ENCODE measurements around the gene OR52I1.
A peak's percentile ranks its signal among the peaks of the same experiment; 100 is the strongest.

Gene OR52I1, protein sequence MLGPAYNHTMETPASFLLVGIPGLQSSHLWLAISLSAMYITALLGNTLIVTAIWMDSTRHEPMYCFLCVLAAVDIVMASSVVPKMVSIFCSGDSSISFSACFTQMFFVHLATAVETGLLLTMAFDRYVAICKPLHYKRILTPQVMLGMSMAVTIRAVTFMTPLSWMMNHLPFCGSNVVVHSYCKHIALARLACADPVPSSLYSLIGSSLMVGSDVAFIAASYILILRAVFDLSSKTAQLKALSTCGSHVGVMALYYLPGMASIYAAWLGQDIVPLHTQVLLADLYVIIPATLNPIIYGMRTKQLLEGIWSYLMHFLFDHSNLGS

DNA sequence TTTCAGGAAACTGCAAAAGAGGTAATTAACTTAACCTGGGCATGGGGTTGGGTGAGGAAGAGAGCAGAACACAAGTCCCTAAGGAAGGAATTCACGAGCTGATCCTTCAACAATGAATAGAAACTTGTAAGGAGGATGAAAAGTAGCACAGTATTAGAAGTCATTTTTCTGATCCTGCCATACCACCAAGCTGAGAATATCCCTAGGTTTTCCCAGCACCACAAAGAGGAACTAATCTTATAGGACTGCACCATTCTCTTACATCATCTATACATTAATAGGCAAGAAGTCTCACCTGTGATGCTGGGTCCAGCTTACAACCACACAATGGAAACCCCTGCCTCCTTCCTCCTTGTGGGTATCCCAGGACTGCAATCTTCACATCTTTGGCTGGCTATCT is at the start of gene OR52I1:
Gene OR52I1 (plus strand): TSS at position 301 of the 400 bp plus-strand sequence. CDS start 0 bp downstream, at position 301.
- DNase-seq = no peak

DNA sequence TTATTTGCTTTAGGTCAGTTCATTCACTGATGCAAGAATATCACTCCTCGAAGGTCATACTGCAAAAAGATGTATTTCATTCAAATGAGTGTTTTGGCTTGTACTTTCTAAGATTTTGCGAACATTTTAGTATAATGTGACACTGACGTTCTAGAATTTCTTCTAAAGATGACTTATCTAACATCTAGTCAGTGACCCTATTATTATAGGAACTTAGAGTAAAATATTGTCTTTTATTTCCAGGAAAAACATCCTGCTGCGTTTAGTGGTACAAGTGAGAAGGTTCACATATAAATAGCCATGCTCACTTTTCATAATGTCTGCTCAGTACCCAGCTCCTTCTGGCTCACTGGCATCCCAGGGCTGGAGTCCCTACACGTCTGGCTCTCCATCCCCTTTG is 48.9 kb upstream of the OR52I1 start, which contains the start of gene OR52M1:
Gene OR52M1 (plus strand): TSS at position 301 of the 400 bp plus-strand sequence. CDS start 0 bp downstream, at position 301.
- no peak for DNase-seq

DNA sequence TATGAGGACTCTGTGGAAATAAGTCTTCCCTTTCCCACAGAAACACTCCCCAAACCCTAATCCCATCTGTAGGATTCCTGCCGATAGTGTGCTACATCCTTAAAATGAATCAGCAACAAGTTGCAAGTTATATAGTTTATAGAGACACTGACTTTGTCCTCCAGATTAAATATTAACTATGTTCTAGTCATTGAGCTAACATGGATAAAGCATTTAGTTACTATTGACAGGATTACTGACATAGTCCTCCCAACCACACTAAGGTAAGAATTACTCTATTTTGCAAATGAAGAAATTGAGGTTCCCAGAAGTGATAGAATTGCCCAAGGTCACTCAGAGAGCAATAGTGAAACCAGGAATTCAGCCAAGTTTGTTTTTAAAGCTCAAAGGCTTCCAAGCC is 47.0 kb upstream of the OR52I1 start:
- no peak for DNase-seq

DNA sequence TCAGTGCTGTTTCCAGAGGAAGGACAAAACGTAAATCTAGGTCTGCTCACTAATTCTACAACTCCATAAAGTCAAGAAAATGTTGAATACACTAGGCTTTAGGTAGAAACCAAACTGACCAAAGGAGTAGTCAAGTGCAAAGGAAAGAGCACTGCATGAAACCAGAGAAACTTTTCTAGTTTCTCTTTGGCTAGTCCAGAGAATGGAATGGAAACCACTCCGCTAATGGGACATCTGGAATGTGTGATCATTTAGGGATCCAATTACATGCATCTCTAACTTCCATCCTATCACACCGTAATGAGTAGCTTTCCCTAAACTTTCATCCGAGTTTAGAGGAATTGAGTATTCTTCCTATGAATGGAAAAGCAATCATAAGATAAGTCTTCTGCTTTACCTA is 46.4 kb upstream of the OR52I1 start:
- no peak for DNase-seq

DNA sequence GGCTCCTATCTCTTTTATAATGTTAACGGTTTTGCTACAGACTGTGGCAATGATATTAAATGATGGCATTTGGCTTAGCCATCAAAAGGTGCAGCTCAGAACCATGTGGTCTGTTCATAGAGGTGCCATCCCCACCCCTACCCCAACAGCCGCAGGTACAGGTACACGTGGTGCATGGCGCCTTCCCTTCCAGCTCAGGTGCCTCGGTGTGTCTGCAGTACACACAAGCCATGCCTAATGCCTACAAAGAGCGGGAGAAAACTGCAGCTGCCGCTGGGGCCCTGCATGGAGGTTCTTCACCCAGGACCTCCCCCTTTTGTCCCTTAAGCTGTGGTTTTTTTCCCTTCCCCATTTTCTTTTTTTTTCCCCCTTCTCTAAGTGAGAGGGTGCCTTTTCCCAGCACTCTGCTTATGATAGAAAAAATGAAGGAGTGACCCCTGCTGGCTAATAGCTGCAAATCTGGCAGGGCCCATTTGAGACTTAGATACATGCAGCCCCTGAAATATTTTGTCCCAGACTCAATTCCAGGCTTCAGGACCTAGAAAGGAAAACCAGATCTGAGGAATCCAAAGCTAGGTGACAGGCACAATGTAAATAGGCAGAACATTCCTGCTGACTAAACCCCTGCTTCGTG is 42.4 kb upstream of the OR52I1 start:
- DNase-seq = no peak

DNA sequence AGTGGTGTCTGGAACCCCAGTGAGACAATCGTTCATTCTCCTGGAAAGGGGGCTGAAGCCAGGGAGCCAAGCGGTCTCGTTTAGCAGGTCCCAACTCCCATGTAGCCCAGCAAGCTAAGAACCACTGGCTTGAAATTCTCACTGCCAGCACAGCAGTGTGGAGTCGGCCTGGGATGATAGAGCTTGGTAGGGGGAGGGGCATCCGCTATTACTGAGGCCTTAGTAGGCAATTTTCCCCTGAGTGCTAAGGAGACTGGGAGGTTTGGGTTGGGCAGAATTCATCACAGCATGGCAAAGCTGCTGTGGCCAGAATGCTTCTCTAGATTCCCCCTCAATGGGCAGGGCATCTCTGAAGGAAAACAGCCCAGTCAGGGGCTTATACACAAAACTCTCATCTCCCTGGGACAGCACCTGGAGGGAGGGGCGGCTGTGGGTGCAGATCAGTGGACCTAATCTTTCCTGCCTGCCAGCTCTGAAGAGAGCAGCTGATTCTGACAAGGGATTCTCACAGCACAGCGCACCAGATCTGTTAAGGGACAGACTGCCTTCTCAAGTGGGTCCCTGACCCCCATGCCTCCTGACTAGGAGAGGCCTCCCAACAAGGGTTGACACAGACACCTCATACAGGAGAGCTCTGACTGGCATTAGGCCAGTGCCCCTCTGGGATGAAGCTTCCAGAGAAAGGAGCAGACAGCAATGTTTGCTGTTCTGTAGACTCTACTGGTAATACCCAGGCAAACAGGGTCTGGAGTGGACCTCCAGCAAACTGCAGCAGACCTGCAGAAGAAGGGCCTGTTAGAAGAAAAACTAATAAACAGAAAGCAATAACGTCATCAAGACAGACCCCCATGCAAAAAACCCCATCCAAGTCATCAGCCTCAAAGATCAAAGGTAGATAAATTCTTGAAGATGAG is 34.1 kb upstream of the OR52I1 start:
- DNase-seq = no peak

DNA sequence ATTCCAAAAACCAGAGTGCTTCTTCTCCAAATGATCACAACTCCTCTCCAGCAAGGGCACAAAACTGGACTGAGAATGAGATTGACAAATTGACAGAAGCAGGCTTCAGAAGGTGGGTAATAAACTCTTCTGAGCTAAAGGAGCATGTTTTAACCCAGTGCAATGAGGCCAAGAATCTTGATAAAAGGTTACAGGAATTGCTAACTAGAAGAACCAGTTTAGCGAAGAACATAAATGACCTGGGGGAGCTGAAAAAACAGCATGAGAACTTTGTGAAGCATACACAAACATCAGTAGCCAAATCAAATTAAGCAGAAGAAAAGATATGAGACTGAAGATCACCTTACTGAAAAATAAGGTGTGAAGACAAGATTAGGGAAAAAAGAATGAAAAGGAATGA is 33.4 kb upstream of the OR52I1 start:
- DNase-seq = no peak

DNA sequence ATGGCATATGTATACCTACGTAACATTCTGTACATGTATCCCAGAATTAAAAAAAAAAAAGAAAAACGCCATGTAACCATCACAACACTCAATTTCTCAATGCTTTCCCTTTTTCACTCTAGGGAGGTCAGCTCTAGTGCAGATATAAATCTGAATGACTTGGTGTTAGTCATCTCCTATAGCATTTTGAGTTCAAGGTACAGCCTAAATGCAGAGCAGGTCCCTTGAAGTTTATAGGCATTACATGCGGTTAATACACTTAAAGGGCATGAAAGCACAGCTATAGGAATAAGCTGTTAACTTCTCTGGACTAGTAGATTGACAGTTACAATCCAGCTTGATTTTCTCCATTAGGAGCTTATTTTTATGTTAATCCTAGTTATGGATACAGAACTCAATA is 28.5 kb upstream of the OR52I1 start:
- no peak for DNase-seq

DNA sequence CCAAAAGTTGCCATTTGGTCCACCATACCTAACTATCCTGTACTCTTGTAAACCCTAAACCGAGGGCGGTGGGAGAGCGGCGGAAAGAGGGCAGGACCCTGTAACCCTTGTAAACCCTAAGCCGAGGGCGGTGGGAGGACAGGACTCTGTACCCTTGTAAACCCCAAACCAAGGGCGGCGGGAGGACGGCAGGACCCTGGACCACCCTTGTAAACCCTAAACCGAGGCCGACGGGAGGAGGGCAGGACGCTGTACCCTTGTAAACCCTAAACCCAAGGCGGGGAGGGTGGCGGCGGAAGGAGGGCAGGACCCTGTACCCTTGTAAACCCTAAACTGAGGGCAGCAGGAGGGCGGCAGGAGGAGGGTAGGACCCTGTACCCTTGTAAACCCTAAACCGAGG is 24.8 kb upstream of the OR52I1 start:
- no peak for DNase-seq

DNA sequence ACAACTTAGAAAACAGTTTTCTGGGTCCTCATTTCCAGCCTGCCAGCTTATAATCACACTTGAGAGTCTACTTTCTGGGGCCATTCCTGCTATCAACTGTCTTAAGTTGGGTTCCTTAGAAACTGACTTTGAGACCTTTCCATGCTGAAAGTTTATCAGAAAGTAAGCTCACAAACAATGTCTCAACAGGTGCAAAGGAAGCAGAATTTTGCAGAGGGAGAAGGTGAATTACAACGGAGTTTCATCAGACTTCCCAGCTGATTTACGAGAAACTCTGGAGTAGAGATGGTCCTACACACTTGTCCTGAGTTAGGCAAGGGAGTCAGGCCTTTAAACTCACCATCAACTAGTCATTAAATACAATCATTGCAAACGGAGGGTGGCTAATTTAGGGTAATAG is 17.0 kb upstream of the OR52I1 start:
- no peak for DNase-seq

DNA sequence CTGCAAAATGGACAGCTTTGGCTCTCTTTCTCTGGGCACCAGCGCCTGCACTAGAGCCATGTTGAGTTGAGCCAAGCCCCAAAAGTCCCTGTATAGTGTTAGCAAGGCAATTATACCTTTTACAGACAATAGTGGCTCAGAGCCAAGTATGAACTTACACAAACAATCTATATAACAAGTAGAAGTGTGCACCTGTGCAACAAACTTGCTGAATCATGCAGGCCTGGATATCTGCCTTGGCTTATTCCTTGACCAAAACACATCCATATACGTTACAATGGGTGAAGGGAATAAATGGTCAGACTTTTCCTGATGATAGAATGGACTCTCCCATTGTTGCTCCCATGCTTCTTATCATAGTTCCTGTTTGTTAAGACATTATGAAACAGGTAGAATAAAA is 16.1 kb upstream of the OR52I1 start:
- peak; percentile 15 for DNase-seq

DNA sequence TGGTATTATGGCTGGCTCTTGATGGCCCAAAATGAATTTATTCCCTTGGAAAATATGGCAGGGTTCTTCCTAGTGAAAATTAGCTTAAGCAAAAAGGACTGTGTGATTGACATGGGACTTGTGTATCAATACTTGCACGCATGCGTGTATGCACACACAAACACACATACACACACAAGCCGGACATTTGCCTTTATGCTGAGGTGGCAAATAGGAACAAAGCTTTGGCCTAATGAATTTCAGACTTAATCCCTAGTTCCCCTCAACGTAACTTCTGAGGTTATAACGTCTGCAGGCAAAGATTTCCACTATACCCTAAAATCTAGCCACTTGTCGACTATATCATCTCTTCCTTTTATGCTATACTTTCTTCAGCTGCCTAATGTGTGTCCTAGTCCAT is 15.2 kb upstream of the OR52I1 start:
- no peak for DNase-seq

DNA sequence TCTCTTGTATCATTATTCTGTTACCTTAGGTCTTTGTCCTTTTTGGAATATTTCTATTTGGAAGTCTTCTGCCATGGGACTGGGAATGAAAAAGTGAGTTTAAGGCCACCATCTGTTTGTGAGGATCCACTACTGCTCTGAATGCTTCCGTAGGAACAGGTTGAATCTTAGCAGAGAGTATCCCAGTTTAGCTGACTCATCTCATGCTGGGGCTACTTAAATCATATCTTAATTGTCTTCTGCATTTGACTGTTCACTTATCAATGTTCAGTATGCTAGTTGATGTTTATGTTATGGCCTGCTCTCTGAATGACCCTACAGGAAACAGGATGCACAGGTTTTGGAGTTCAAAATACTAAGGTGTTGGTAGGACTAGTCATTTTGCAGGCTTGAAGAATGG is 13.7 kb upstream of the OR52I1 start:
- DNase-seq = no peak

DNA sequence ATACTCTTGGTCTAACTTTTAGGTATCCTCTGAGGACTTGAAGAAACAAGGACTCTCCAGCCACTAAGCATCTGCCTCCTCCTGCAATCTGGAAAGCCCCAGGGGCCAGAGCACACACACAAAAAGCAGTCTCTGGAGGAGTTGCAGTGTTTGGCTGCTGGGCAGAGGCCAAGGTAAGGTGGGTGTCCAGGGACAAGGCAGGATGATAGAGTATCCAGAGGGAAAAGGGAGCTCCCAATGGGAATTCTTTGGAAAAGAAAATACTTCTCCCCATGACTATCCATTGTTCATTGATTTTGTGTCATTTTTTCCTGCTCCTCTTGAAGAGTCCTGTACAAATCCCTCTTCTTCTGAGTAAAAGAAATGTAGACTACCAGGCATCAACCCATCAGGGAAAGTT is 12.4 kb upstream of the OR52I1 start, which contains the start of gene OR52I2:
Gene OR52I2 (plus strand): TSS at position 301 of the 400 bp plus-strand sequence.
- no peak for DNase-seq

DNA sequence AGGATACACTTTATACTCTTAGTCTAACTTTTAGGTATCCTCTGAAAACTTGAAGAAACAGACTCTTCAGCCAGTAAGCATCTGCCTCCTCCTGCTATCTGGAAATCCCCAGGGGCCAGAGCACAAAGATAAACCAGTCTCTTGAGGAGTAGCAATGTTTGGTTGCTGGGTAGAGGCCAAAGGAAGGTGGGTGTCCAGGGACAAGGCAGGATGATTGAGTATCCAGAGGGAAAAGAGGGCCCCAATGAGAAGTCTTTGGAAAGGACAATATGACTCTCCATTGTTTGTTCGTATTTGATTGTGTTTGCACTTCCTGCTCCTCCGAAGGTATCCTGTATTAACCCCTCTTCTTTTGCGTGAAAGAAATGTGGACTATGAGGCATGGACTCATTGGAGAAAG is 4.8 kb upstream of the OR52I1 start:
- DNase-seq = no peak

DNA sequence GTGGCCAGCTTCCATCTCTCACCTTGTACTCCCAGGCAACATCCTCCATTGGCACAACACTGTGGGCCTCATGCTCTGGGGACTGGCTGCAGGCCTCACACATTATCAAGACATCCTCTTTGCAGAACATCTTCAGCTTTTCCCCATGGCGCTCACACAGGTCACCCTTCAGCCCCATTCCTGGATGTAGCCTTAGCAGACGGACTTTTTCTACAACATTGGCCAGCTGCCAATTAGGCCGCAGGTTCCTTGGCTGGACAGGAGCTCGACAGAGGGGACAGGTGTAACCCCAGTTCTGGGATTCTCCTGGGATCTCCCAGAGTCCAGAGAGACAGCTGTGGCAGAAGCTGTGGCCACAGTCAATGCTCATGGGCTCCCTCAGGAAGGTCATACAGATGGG is 11.2 kb downstream of the OR52I1 start:
- DNase-seq = no peak

DNA sequence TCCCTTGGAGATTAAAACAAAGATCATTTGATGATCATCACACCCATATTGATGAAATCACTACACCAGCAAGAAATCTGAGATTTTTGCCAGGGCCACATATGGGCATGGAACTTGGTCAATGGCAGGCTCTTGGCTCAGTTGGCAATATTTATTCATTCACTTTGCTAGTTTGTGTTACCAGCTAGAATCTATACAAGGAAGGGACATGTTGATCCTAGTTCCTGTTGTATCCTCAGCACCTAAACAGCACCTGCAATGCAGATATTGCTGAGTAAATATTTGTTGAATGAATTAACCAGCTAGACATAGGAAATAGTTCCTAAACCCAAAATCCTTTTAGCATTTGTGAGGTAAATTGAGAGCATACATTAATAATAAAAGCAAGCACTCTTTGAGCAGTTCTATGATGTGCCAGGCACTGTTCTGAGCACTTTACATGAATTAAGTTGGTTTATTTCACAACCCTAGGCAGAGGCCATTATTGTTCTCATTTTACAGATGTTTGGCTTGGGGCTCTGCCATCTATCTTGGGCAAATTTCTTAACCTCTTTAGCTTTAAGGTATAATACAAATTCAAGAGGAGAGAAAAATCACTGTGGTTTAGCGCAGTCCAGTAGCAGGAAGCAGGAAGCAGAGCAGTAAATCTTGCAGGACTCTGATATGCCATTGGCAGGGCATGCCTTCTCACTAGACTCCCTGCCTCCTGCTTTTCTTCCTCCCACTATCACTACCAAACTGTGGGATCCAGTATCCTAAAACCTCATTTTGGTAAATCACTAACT is 12.6 kb downstream of the OR52I1 start:
- peak; percentile 15 for DNase-seq

DNA sequence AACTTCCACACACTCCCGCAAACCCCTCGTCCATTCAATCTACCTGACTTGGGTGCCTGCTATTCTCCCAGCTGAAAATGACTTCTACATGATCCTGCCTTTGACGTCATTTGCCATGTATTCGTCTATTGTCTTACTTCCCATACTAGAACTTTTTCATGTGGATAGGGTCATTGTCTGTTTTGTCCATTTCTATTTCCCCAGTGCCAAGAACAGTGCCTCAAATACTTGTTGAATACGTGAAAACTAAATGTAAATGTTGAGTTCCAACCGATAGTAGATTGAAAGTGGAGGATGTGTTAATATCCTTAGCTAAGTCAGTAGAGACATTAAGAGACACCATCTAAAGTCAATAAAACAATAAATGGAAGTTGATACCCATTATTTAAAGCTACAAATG is 13.3 kb downstream of the OR52I1 start:
- no peak for DNase-seq

DNA sequence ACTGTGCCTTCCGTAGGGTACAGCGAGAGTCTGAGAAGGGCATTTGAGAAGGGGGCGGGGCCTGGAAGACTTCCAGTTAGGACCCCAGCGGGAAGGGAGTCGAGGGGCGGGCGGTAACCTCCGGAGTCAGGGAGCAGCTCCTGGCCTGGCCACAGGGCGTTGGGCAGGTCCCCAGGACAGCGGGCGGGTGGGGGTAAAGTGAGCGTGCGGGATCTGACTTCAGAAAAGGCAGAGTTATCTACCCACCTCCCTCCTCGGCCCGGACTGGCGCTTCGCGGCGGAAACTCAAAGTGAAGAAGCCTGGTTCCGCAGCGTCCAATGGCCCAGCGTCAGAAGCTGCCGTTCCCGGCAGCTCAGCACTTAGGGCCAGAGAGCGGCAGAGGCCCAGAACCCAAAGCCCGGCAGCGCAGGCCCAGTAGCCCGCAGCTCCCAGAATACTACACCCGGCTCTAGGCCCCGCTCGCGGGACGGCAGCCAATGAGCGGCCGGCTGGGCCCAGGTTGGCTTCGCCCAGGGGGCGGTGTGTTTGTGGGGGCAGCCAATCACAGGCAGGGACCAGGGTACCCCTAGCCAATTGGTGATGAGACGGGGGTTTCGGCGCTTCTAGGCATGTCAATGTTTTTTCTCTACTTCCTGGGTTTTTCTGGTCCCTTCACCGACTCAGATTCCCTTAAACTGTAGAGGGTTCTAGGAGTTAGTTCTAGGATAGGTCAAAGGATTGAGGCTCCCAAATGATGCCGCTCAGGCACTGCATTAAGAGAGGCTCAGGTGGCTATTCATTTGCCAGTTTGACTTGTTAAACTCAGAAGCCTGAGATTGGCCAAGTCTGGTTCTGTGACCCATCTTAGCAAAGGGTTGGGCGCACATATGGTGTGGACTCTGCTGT is 14.2 kb downstream of the OR52I1 start, which contains the start of gene TRIM68:
Gene TRIM68 (minus strand): TSS at position 451 of the 886 bp plus-strand sequence. CDS start 2,727 bp downstream, outside the sequence.
- peak; percentile 75 for DNase-seq

DNA sequence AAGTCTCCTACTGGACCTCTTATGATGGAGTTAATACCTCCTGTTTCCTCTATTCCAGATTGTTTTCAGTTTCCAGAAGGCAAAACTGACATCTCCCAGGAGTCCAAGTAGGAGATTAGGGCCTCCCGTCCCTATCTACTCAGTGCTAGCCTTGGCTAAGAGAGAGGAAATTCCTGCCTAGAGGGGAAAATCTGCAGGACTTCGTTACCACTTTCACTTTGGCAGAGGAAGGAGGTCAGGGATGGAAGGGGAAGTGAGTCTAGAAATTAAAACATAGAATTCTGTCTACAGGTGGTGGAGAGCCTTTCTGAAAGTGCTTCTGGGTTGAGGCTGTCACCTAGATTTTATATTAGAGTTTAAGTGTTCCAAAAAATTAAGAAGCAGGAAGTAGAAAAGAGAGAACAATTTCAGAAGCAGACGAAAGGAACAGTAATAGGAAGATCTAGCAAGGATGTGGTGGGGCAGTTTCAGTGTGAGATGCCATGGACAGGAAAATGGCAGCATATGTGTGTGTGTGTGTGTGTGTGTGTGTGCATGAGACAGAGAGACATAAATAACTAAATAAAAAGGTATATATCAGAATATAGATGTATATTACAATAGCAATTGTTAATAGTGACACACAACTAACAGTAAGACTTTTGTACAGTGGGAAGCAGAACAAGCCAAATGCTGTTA is 16.6 kb downstream of the OR52I1 start:
- no peak for DNase-seq

DNA sequence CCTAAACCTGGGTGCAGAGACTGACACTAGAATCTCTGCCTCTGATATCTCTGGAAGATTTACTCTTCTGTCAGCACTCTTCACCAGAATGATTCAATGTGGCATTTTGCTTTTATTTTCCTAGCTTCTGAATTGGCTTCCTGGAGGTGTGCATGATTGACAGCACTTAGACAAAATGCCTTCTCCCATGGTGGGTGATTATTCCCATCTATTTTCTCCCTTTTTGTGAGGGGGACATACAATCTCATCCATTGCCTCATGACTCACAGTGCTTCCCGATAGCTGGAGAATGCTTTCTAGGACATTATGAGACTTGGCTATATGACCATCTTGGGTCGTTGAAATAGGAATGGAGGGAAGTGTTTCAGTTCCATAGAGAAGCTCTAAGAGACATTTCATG is 18.1 kb downstream of the OR52I1 start:
- no peak for DNase-seq
